GM18868 (cell line): ENCODE results near the gene TRMU.

ENCODE experiments used
- ATAC-seq: cut with Tn5 transposase; IDR thresholded peaks from one replicate; pipeline ENCODE4 v1.9.1; 2021; ENCODE audit warnings: mild to moderate bottlenecking, moderate library complexity; ENCODE audit not compliant: unreplicated experiment

Gene TRMU

GRCh38 chr22:46368422-46368821 is 32.9 kb downstream of the TRMU start:
- ATAC-seq = no peak

GRCh38 chr22:46368871-46369715 is 33.6 kb downstream of the TRMU start:
- no peak for ATAC-seq

GRCh38 chr22:46369716-46370583 is 34.4 kb downstream of the TRMU start:
- ATAC-seq = no peak

GRCh38 chr22:46370584-46371291 is 35.2 kb downstream of the TRMU start:
- no peak for ATAC-seq

- ATAC-seq = no peak
Measured at GRCh38 chr22:46371623-46372226, 36.2 kb downstream of the TRMU start.

- ATAC-seq = no peak
Measured at GRCh38 chr22:46372686-46373085, 37.2 kb downstream of the TRMU start.

GRCh38 chr22:46373159-46373558 is 37.6 kb downstream of the TRMU start:
- ATAC-seq = no peak

GRCh38 chr22:46373921-46374662 is 38.6 kb downstream of the TRMU start:
- no peak for ATAC-seq

GRCh38 chr22:46374663-46375474 is 39.4 kb downstream of the TRMU start:
- no peak for ATAC-seq

GRCh38 chr22:46376111-46376510 is 40.6 kb downstream of the TRMU start:
- ATAC-seq = no peak

- ATAC-seq = no peak
Measured at GRCh38 chr22:46376908-46377524, 41.5 kb downstream of the TRMU start.

- no peak for ATAC-seq
Measured at GRCh38 chr22:46377525-46378425, 42.3 kb downstream of the TRMU start.

- no peak for ATAC-seq
Measured at GRCh38 chr22:46378426-46379065, 43.0 kb downstream of the TRMU start.

GRCh38 chr22:46379066-46379930 is 43.8 kb downstream of the TRMU start:
- ATAC-seq = no peak

- no peak for ATAC-seq
Measured at GRCh38 chr22:46380069-46380468, 44.6 kb downstream of the TRMU start.

GRCh38 chr22:46380581-46380980 is 45.1 kb downstream of the TRMU start:
- no peak for ATAC-seq
